HG02840 (cell line): ENCODE data around the gene C12orf57.
"Not testable (repeated sequence)": the region's sequence is repeated elsewhere in the genome, so short reads cannot be mapped to it uniquely, and the experiment has no call there.

Experiments
- ATAC-seq: cut with Tn5 transposase; IDR thresholded peaks from one replicate; pipeline ENCODE4 v1.9.1; 2021; ENCODE audit warnings: mild to moderate bottlenecking, moderate library complexity, moderate number of reproducible peaks; ENCODE audit not compliant: unreplicated experiment, low FRiP score

The C12orf57 gene, protein sequence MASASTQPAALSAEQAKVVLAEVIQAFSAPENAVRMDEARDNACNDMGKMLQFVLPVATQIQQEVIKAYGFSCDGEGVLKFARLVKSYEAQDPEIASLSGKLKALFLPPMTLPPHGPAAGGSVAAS

DNA sequence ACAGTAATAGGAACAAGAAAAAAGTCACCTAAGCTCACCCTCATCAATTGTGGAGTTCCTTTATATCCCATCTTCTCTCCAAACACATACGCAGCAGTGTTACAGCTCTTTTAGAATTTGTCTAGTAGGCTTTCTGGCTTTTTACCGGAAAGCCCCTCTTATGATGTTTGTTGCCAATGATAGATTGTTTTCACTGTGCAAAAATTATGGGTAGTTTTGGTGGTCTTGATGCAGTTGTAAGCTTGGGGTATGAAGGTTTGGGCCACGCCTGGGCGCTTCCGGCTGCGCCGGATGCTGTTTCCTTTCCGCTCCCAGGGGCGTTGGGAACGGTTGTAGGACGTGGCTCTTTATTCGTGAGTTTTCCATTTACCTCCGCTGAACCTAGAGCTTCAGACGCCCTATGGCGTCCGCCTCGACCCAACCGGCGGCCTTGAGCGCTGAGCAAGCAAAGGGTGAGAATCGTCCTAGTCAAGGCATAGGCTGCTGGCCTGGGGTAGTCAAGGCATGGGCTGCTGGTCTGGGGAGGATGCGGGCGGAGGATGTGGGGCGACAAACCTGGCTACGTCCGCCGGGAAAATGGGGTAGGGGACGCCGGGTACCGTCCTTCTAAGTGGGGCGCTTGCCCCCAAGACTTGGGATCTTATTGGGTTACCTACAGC is at the start of gene C12orf57, which contains the start of gene RNU7-1:
Gene C12orf57 (plus strand): TSS at position 301 of the 659 bp plus-strand sequence. CDS start 100 bp downstream, at position 401.
Gene RNU7-1 (plus strand): TSS at position 95 of the 659 bp plus-strand sequence.
- ATAC-seq: peak; percentile 38

DNA sequence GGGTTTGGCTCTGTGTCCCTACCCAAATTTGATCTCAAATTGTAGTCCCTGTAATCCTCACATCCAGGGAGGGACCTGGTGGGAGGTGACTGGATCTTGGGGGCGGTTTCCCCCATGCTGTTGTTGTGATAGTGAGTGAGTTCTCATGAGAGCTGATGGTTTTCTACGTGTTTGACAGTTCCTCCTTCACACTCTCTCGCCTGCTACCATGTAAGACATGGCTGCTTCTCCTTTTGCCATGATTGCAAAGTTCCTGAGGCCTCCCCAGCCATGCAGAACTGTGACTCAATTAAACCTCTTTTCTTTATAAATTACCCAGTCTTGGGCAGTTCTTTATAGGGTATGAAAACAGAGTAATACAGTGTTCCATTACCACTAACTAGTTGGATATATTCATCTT is 49.5 kb upstream of the C12orf57 start:
- no peak for ATAC-seq

DNA sequence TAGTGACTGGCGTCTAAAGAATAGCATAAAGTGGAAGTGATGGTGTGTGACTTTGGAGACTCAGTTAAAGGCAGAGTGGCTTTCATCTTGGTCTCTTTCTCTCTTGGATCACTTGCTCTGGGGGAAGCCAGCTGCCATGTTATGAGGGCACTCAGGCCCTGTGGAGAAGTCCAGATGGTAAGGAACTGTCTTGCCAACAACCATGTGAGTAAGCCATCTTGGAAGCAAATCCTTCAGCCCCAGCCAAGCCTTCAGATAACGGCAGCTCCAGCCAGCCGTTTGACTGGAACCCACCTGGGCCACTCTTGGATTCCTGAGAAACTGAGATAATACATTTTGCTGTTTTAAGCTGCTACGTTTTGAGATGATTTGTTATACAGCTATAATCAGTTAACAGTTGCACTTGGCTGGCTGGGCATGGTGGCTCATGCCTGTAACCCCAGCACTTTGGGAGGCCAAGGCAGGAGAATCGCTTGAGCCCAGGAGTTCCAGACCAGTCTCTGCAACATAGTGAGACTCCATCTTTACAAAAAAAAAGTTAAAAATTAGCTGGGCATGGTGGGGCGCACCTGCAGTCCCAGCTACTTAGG is 46.9 kb upstream of the C12orf57 start:
- no peak for ATAC-seq

DNA sequence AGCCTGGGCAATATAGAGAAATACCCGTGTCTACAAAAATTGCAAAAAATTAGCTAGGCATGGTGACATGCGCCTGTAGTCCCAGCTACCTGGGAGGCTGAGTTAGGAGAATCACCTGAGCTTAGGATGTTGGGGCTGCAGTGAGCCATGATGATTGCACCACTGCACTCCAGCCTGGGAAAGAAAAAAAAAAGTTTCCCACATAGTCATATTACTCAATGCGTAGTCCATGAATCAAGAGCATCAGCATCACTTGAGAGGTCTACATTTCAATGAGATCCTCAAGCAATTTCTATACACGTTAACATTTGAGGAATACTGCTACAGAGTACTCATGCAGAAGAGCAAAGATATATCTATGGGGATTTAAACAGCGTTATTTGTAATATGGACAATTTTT is 44.4 kb upstream of the C12orf57 start:
- ATAC-seq: no peak

DNA sequence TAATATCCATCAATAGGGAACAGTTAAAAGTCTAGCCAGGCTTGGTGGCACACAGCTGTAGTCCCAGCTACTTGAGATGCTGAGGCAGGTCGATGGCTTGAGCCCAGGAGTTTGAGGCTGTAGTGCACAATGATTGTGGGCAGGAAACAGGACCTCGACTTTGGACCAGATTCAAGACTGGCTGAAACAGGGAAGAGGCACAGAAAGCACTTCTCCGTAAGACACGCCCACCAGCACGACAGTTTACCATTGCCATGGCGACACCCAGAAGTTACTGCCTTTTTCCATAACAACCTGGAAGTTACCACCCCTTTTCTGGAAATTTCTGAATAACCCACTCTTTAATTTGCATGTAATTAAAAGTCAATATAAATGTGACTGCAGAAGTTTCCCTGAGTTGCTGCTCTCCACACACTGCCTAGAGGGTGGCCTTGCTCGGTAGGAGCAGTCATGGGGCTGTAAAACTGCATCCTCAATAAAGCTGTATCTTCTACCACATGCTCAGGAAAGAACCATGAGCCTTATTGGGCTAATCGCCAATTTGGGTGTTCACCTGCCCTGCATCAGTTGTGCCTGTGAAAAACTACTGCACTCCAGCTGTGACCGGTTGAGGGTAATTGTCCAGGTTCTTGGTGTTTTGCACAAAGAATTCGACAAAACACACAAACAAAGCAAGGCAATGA is 43.8 kb upstream of the C12orf57 start:
- ATAC-seq: no peak

DNA sequence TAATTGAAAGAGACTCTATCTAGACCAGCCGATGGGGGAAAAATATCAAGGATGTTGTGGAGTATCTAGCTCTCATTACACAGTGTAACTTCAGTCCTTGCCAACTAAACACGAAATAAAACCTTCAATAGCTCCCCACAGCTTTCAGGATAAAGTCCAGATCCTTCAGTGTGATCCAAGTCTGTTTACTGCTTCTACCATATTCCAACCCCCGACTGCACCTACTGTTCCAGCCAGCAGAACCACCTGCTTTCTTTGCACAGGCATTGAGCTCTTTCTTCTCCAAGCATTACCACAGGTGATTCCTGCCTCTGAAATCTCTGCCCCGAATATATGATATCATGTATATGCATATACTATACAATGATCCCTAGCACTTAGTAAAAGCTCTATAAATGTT is 41.4 kb upstream of the C12orf57 start:
- ATAC-seq: no peak

DNA sequence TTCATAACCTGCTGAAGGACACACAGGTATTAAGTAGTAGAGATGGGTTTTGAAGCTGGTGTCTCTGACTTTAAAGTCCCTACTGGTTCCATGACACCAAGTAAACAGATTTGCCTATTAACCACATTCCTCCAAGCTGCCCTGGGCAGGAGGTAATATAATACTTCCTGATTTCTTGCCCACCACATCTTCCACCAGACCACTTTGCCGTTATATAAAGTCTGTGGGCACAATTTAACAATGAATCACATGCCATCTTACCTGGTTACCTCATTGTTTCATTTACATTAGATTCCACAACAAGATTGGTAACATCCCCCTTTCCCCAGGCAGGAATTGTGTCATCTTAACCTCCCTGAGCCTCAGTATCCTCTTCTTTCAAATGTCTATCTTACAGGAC is 40.1 kb upstream of the C12orf57 start:
- no peak for ATAC-seq

DNA sequence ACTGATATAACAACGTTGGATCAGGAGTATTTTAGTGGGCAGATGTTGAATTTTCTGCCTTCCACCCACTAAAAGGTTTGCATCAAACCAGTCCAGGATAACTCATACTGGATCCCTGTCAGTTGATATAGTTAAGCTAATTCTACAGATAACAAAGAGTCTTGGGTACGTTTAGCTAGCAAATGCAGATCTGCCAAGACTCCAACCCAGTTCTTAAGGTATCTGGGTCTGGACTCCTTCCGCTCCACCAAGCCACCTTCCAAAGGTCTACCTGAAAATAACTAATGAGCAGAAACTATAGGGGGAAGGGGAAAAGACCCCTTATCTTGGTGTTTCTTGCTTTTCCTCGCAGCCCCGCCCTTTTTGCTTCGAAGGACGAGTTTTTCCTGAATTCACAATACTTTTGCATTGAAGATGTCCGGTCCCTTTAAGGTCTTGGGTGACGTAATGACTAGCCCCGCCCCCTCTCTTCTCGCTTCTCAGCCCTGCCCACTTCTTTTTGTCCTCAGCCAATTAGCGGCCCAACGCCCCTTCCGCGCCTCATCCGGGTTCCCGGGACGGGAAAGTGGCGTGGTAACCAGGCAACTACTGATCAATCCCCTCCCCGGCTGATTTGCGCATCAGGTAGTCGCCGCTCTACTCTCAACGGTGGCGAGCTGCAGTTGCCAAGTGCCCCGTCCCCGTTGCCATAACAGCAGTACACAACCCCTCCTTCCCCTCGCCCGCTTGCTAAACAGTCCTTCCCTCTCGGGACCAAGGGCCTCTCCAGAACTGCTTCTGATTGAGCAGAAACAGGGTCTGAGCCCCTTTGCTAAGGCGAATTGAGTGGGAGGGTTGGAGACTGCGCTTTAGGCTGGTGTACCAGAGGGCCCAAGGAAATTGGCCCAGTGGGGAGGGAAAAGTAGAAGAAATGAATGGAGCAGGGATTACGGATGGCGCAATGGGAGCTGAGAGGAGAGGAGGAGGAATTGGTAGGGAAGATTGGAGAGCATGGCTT is 39.2 kb upstream of the C12orf57 start, which contains the start of gene LRRC23:
Gene LRRC23 (plus strand): TSS at position 543 of the 997 bp plus-strand sequence. CDS start 812 bp downstream, outside the sequence.
- peak; percentile 86 for ATAC-seq

DNA sequence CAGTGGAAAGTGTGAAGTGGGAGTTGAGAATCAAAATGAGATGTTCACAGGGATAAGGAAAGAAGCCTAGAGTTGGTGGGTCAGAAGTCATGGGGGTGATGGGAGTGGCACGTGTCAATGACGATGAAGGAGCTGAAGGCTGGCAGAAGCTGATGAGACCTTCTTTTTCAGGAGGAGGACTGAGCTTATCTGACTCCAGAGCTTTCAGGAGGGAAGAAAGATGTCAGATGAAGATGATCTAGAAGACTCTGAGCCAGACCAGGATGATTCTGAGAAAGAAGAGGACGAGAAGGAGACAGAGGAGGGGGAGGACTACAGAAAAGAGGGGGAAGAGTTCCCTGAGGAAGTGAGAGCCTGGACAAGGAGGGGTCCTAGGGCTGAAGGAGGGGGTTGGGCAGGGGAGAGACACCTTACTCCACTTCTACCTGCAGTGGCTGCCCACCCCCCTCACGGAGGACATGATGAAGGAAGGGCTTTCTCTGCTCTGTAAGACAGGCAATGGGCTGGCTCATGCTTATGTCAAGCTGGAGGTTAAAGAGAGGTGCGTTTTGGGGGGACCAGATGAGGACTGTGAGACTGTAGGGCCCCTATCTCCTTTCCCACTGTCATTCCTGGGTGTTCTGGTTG is 38.3 kb upstream of the C12orf57 start:
- ATAC-seq: no peak

DNA sequence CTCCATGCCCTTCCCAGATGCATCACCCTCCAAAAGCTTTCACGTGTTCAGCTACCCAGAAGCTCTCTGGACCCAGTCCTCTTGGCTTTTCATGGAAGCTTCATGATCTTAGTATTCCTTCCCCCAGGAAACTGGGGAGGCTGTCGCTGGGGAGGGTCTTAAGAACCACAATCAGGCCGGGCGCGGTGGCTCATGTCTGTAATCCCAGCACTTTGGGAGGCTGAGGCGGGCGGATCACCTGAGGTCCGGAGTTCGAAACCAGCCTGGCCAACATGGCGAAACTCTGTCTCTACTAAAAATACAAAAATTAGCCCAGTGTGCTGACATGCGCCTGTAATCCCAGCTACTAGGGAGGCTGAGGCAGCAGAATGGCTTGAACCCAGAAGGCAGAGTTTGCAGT is 35.7 kb upstream of the C12orf57 start:
- not testable (repeated sequence) for ATAC-seq

DNA sequence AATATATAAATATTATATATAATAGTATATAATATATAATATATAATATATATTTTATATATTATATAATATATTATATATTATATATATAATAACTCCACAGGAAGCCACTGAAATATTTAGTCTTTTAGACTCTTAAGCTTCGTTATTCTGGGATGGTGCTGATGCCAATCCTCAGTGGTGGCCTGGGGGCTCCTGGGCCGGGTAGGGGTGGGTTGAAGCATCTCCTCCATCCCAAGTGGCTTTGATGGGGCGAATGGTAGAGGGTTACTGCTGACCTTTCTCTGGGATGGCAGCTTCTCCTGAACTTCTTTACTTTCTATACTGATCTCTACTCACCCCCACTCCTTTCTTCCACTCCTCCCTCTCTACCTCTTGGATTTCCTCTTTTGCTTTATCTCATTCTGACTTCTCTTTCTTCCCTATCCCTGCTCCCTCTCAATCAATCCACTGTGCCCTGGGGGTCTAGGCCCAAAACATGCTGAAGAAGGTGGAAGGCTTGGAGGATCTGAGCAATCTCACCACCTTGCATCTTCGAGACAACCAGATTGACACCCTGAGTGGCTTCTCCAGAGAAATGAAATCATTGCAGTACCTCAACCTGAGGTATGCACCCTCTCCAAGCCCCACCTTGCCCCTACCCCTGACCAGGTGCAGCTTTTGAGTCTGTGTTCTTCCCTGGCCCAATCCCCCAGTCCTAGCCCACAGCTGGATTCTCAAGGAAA is 34.2 kb upstream of the C12orf57 start:
- no peak for ATAC-seq

DNA sequence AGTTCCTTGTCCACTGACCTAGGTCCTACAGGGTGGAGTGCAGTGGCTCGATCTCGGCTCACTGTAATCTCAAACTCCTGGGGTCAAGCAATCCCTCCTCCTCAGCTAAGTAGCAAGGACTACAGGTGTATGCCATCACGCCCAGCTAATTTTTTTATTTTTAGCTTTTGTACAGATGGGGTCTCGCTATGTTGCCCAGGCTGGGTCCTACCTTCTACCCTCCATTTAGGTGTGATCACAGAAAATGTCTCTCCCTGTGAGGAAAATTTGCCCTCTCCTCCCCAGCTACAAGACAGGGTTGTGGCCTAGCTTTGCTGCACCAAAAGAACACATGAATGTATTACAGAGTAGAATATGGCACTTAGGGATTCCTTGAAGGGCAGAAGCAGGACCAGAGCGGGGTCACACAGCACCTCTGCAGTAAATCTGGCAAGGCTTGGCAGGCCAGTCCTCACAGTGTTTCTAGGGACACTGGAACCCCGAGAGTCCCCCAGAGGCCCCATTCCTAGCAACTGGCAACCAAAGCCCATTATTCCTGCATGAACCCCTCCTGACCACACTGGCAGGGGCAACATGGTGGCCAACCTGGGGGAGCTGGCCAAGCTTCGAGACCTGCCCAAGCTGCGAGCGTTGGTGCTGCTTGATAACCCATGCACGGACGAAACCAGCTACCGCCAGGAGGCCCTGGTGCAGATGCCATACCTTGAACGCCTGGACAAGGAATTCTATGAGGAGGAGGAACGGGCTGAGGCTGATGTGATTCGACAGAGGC is 31.5 kb upstream of the C12orf57 start:
- no peak for ATAC-seq

DNA sequence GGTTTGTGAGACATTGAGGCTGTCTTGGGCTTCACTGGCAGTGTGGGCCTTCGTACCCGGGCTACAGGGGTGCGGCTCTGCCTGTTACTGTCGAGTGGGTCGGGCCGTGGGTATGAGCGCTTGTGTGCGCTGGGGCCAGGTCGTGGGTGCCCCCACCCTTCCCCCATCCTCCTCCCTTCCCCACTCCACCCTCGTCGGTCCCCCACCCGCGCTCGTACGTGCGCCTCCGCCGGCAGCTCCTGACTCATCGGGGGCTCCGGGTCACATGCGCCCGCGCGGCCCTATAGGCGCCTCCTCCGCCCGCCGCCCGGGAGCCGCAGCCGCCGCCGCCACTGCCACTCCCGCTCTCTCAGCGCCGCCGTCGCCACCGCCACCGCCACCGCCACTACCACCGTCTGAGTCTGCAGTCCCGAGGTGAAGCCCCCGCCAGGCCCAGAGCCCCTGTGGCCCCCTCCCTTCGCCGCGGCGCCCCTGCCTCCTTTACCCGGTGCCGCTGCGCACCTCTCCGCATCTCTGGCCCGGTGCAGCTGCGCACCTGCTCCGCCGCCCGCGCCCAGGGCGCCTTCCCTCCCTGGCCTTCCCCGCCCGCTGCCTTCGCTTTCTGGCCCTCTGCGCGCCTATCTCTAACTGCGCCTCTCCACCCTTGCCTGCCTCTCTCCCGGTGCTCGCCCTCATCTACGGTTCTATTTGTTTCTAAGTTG is 29.4 kb upstream of the C12orf57 start, which contains the start of gene ENO2:
Gene ENO2 (plus strand): TSS at position 335 of the 701 bp plus-strand sequence. CDS start 1,253 bp downstream, outside the sequence.
- peak; percentile 53 for ATAC-seq

DNA sequence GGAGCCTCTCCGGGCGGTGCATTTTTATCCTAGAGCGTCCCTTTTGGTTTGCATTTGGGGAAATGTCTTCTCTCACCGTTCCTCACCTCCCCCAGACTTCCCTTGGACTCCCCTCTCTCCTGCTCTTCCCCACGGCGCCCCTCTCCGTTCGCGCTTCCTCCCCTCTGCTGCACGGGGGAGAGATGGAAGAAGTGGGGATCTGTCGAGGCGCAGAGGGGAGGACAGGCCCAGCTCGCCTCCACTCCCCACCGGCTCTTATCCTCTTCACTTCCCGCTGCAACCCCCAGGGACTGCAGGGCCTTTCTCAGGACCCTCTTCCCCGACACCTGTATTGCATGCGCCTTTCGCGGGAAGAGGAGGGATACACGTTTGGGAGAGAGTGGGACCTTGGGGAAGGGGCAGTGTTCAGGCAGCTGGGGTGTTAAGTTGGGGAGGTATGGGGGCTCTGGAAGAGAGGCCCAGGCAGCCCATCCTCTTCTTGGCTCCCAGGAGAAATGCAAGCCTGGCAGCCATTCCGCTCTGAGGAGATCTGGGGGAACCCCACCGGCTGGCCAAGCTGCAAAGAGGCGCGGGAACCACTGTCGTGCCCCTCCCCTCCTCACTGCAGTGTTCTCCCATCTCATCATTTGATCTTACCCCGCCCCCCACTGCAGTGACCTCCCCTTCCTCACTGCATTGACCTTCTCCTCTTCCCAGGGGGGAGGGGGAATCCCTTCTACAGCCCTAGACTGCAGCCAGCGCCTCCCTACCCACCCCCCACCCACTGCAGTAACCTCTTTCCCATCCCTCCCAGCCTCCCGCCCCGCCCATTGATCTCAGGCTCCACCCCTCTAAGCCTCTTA is 28.7 kb upstream of the C12orf57 start:
- no peak for ATAC-seq

DNA sequence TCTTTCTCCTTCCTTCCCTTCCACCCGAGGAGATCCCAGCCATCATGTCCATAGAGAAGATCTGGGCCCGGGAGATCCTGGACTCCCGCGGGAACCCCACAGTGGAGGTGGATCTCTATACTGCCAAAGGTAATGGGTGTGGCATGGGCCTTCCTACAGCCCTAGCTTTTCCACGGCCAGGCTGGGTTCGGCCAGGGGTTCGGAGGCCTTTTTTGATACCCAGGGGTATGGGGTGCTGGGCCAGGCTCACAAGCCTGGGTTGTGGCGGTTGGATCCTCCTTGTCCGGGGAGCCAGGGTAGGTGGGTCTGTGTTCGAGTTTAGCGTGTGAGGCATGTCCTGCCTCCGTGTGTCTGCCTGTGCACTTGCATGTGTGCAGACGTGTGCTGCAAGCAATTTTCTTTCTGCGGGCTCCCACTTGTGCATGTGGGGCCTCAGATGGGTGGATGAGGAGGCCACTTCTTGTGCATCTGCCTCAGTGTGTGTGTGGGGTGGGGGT is 28.0 kb upstream of the C12orf57 start:
- no peak for ATAC-seq

DNA sequence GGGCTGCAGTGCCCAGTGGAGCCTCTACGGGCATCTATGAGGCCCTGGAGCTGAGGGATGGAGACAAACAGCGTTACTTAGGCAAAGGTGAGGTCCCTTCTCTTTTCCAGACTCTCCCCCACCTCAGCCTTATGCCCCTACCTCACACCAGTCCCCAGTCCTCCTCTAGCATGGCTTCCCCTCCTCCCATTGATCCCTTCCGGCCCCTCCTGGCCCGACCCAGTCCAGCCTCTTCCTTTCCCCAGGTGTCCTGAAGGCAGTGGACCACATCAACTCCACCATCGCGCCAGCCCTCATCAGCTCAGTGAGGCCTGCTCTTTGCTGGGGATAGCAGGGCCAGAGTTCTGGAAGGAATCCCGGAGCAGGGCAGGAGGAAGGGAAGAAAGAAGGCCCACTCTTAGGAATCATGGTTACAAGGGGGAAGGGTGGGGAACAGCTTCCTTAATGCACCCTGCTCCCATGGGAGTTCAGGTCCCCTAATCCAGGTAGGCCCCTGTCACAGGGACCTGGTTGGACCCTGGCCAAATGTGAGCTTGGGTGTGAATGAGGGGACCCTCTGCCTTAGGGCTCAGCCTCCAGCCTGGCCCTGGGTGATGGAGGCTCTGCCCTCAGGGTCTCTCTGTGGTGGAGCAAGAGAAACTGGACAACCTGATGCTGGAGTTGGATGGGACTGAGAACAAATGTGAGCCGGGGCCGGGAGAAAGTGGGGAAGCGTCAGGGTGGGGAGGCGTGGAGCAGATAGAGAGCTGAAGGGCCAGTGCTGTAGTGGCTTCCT is 27.2 kb upstream of the C12orf57 start:
- ATAC-seq: no peak
